ENCODE measurements around the gene CLASP1.
"Not testable (repeated sequence)": the region's sequence is repeated elsewhere in the genome, so short reads cannot be mapped to it uniquely, and the experiment has no call there.

CLASP1 gene

GRCh38 chr2:121663434-121663833, 14.2 kb upstream of the CLASP1 start:
- WGBS (ENCODE audit: insufficient coverage, insufficient read length), result no CpG with 5 or more reads among the region's 3 CpGs
- no peaks in the 10 kb centered on the region for H3K27me3 ChIP-seq (ENCODE audit: control insufficient read depth, insufficient read depth, low read length)
- H3K4me1 ChIP-seq (ENCODE audit: control insufficient read depth, insufficient read depth, low read length), result no peaks in the 10 kb centered on the region
- H3K9me3 ChIP-seq (ENCODE audit: control insufficient read depth, insufficient read depth, low read length), result no peaks in the 10 kb centered on the region
- H3K27ac ChIP-seq (ENCODE audit: low read length), result no peak overlapping the region
- DNase-seq (ENCODE audit: low read depth, low spot score), result no peak
- H3K4me3 ChIP-seq (ENCODE audit: low read length), result no peak overlapping the region
- no peaks in the 10 kb centered on the region for H3K36me3 ChIP-seq (ENCODE audit: control insufficient read depth, insufficient read depth, low read length)

GRCh38 chr2:121662656-121663055, 13.4 kb upstream of the CLASP1 start:
- H3K9me3 ChIP-seq (ENCODE audit: control insufficient read depth, insufficient read depth, low read length), result no peaks in the 10 kb centered on the region
- no peak overlapping the region for H3K4me3 ChIP-seq (ENCODE audit: low read length)
- no peak overlapping the region for H3K27ac ChIP-seq (ENCODE audit: low read length)
- WGBS (ENCODE audit: insufficient coverage, insufficient read length), result no CpG with 5 or more reads among the region's 2 CpGs
- no peaks in the 10 kb centered on the region for H3K27me3 ChIP-seq (ENCODE audit: control insufficient read depth, insufficient read depth, low read length)
- H3K36me3 ChIP-seq (ENCODE audit: control insufficient read depth, insufficient read depth, low read length), result no peaks in the 10 kb centered on the region
- no peak for DNase-seq (ENCODE audit: low read depth, low spot score)
- no peaks in the 10 kb centered on the region for H3K4me1 ChIP-seq (ENCODE audit: control insufficient read depth, insufficient read depth, low read length)

GRCh38 chr2:121659933-121660332, 10.7 kb upstream of the CLASP1 start:
- no peak overlapping the region for H3K27ac ChIP-seq (ENCODE audit: low read length)
- no peaks in the 10 kb centered on the region for H3K9me3 ChIP-seq (ENCODE audit: control insufficient read depth, insufficient read depth, low read length)
- no peak overlapping the region for H3K4me3 ChIP-seq (ENCODE audit: low read length)
- no peaks in the 10 kb centered on the region for H3K27me3 ChIP-seq (ENCODE audit: control insufficient read depth, insufficient read depth, low read length)
- DNase-seq (ENCODE audit: low read depth, low spot score), result no peak
- no peaks in the 10 kb centered on the region for H3K4me1 ChIP-seq (ENCODE audit: control insufficient read depth, insufficient read depth, low read length)
- WGBS (ENCODE audit: insufficient coverage, insufficient read length), result no CpG with 5 or more reads among the region's 6 CpGs
- no peaks in the 10 kb centered on the region for H3K36me3 ChIP-seq (ENCODE audit: control insufficient read depth, insufficient read depth, low read length)

- DNase-seq (ENCODE audit: low read depth, low spot score), result not testable (repeated sequence)
- no CpG with 5 or more reads among the region's 1 CpG for WGBS (ENCODE audit: insufficient coverage, insufficient read length)
Observed at GRCh38 chr2:121658393-121658792, 9.1 kb upstream of the CLASP1 start.

GRCh38 chr2:121653035-121653434, 3.8 kb upstream of the CLASP1 start:
- Histone ChIP-seq H3K27ac (ENCODE audit: low read length) (no peak overlapping the region), H3K4me1 (ENCODE audit: control insufficient read depth, insufficient read depth, low read length) (no peaks in the 10 kb centered on the region), H3K4me3 (ENCODE audit: low read length) (no peak overlapping the region), H3K9me3 (ENCODE audit: control insufficient read depth, insufficient read depth, low read length) (no peaks in the 10 kb centered on the region), H3K36me3 (ENCODE audit: control insufficient read depth, insufficient read depth, low read length) (no peaks in the 10 kb centered on the region), H3K27me3 (ENCODE audit: control insufficient read depth, insufficient read depth, low read length) (no peaks in the 10 kb centered on the region)
- no CpG with 5 or more reads among the region's 1 CpG for WGBS (ENCODE audit: insufficient coverage, insufficient read length)
- no peak for DNase-seq (ENCODE audit: low read depth, low spot score)

More at GRCh38 chr2:121658393-121658792, 9.1 kb upstream of the CLASP1 start:
- not testable (repeated sequence) for H3K36me3 ChIP-seq (ENCODE audit: control insufficient read depth, insufficient read depth, low read length); H3K27ac ChIP-seq (ENCODE audit: low read length); H3K27me3 ChIP-seq (ENCODE audit: control insufficient read depth, insufficient read depth, low read length); H3K4me3 ChIP-seq (ENCODE audit: low read length); H3K4me1 ChIP-seq (ENCODE audit: control insufficient read depth, insufficient read depth, low read length); H3K9me3 ChIP-seq (ENCODE audit: control insufficient read depth, insufficient read depth, low read length)

GRCh38 chr2:121650315-121650930, 1.2 kb upstream of the CLASP1 start:
- Histone ChIP-seq H3K27me3 (ENCODE audit: control insufficient read depth, insufficient read depth, low read length) (no peaks in the 10 kb centered on the region), H3K27ac (ENCODE audit: low read length) (no peak overlapping the region), H3K36me3 (ENCODE audit: control insufficient read depth, insufficient read depth, low read length) (no peaks in the 10 kb centered on the region), H3K9me3 (ENCODE audit: control insufficient read depth, insufficient read depth, low read length) (no peaks in the 10 kb centered on the region), H3K4me3 (ENCODE audit: low read length) (peak overlapping the region; percentile 70), H3K4me1 (ENCODE audit: control insufficient read depth, insufficient read depth, low read length) (no peaks in the 10 kb centered on the region)
- DNase-seq (ENCODE audit: low read depth, low spot score), result no peak
- WGBS (ENCODE audit: insufficient coverage, insufficient read length), result no CpG with 5 or more reads among the region's 23 CpGs

- Histone ChIP-seq H3K9me3 (ENCODE audit: control insufficient read depth, insufficient read depth, low read length) (no peaks in the 10 kb centered on the region), H3K4me3 (ENCODE audit: low read length) (peak overlapping the region; percentile 70), H3K4me1 (ENCODE audit: control insufficient read depth, insufficient read depth, low read length) (no peaks in the 10 kb centered on the region), H3K27me3 (ENCODE audit: control insufficient read depth, insufficient read depth, low read length) (no peaks in the 10 kb centered on the region), H3K27ac (ENCODE audit: low read length) (no peak overlapping the region), H3K36me3 (ENCODE audit: control insufficient read depth, insufficient read depth, low read length) (no peaks in the 10 kb centered on the region)
- peak; percentile 85 for DNase-seq (ENCODE audit: low read depth, low spot score)
- no CpG with 5 or more reads among the region's 45 CpGs for WGBS (ENCODE audit: insufficient coverage, insufficient read length)
Observed at GRCh38 chr2:121649596-121650314, 493 bp upstream of the CLASP1 start.

- H3K9me3 ChIP-seq (ENCODE audit: control insufficient read depth, insufficient read depth, low read length), result no peaks in the 10 kb centered on the region
- no peak overlapping the region for H3K27ac ChIP-seq (ENCODE audit: low read length)
- no peaks in the 10 kb centered on the region for H3K36me3 ChIP-seq (ENCODE audit: control insufficient read depth, insufficient read depth, low read length)
- DNase-seq (ENCODE audit: low read depth, low spot score), result no peak
- H3K4me1 ChIP-seq (ENCODE audit: control insufficient read depth, insufficient read depth, low read length), result no peaks in the 10 kb centered on the region
- no peaks in the 10 kb centered on the region for H3K27me3 ChIP-seq (ENCODE audit: control insufficient read depth, insufficient read depth, low read length)
- no CpG with 5 or more reads among the region's 41 CpGs for WGBS (ENCODE audit: insufficient coverage, insufficient read length)
- H3K4me3 ChIP-seq (ENCODE audit: low read length), result peak overlapping the region; percentile 70; the same call in 1 of the 2 replicates
Observed at GRCh38 chr2:121648206-121649148, 785 bp downstream of the CLASP1 start.

- Histone ChIP-seq H3K27me3 (ENCODE audit: control insufficient read depth, insufficient read depth, low read length) (no peaks in the 10 kb centered on the region), H3K4me3 (ENCODE audit: low read length) (no peak overlapping the region), H3K4me1 (ENCODE audit: control insufficient read depth, insufficient read depth, low read length) (no peaks in the 10 kb centered on the region), H3K9me3 (ENCODE audit: control insufficient read depth, insufficient read depth, low read length) (no peaks in the 10 kb centered on the region), H3K27ac (ENCODE audit: low read length) (no peak overlapping the region), H3K36me3 (ENCODE audit: control insufficient read depth, insufficient read depth, low read length) (no peaks in the 10 kb centered on the region)
- DNase-seq (ENCODE audit: low read depth, low spot score), result no peak
- no CpG with 5 or more reads among the region's 1 CpG for WGBS (ENCODE audit: insufficient coverage, insufficient read length)
Observed at GRCh38 chr2:121647396-121647795, 1.9 kb downstream of the CLASP1 start.

- no CpG with 5 or more reads among the region's 2 CpGs for WGBS (ENCODE audit: insufficient coverage, insufficient read length)
- DNase-seq (ENCODE audit: low read depth, low spot score), result no peak
- Histone ChIP-seq H3K36me3 (ENCODE audit: control insufficient read depth, insufficient read depth, low read length) (no peaks in the 10 kb centered on the region), H3K4me3 (ENCODE audit: low read length) (no peak overlapping the region), H3K27me3 (ENCODE audit: control insufficient read depth, insufficient read depth, low read length) (no peaks in the 10 kb centered on the region), H3K4me1 (ENCODE audit: control insufficient read depth, insufficient read depth, low read length) (no peaks in the 10 kb centered on the region), H3K27ac (ENCODE audit: low read length) (no peak overlapping the region), H3K9me3 (ENCODE audit: control insufficient read depth, insufficient read depth, low read length) (no peaks in the 10 kb centered on the region)
Observed at GRCh38 chr2:121644715-121645114, 4.5 kb downstream of the CLASP1 start.
